ENCODE results near the gene ANO3.

DNA sequence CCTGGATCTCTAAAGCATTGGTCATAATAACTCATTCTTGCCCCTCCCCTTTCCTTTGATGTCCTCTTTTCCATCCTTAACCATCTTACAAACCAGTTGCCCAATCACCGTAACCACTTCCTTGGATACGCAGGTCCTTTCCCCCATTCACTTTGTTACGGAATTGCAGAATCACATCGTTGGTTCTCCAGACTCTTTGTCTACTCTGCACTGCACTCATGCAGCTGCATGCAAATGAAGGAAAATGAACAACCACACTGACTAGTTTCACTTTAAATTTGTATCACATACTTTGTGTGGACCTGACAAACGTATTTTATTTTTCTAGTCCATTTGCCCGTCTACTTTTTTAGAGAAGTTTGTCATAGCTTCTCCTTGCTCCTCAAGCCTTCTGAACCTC is 320.0 kb downstream of the ANO3 start:
- TF ChIP-seq, protein P1, sequence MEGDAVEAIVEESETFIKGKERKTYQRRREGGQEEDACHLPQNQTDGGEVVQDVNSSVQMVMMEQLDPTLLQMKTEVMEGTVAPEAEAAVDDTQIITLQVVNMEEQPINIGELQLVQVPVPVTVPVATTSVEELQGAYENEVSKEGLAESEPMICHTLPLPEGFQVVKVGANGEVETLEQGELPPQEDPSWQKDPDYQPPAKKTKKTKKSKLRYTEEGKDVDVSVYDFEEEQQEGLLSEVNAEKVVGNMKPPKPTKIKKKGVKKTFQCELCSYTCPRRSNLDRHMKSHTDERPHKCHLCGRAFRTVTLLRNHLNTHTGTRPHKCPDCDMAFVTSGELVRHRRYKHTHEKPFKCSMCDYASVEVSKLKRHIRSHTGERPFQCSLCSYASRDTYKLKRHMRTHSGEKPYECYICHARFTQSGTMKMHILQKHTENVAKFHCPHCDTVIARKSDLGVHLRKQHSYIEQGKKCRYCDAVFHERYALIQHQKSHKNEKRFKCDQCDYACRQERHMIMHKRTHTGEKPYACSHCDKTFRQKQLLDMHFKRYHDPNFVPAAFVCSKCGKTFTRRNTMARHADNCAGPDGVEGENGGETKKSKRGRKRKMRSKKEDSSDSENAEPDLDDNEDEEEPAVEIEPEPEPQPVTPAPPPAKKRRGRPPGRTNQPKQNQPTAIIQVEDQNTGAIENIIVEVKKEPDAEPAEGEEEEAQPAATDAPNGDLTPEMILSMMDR (IDR thresholded peaks at IDR 0.05), result no peak
- TF ChIP-seq POLR2A (IDR thresholded peaks at IDR 0.05), result no peak

Measured in gastroesophageal sphincter (tissue), 3 donors.